T-helper 22 cell (primary cell): ENCODE results near the gene POTEB3.
"Not testable (repeated sequence)": the region's sequence is repeated elsewhere in the genome, so short reads cannot be mapped to it uniquely, and the experiment has no call there.

Experiments
- DNase-seq: peaks from one replicate; pipeline ENCODE4 v3.0.0-alpha.2; 2020; ENCODE audit warnings: low read depth

Gene POTEB3

DNA sequence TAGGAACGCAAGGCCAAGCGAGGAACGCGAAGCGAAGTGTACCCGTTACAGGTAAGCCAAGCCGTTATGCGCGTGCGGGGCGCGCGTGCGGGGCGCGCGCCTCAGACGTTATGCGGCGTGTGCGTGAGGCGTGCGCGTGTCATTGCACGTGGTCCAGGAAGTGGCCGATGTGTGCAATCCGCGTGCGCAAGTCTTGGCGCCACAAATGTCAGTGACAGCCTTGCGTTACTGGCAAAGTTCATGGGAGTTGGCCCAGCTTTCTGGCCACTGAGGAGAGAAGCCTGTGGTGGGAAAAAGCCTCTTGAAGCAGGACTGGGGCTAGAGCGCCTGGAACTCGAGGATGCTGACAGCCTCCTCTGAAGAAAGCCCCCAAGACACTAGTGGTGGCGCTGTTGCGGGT is at the start of gene POTEB3:
Gene POTEB3 (minus strand): TSS at position 101 of the 400 bp plus-strand sequence. CDS start 488 bp downstream, outside the sequence.
- DNase-seq = not testable (repeated sequence)

GRCh38 chr15:21453683-21454082 is 13.4 kb upstream of the POTEB3 start:
- DNase-seq = not testable (repeated sequence)

DNA sequence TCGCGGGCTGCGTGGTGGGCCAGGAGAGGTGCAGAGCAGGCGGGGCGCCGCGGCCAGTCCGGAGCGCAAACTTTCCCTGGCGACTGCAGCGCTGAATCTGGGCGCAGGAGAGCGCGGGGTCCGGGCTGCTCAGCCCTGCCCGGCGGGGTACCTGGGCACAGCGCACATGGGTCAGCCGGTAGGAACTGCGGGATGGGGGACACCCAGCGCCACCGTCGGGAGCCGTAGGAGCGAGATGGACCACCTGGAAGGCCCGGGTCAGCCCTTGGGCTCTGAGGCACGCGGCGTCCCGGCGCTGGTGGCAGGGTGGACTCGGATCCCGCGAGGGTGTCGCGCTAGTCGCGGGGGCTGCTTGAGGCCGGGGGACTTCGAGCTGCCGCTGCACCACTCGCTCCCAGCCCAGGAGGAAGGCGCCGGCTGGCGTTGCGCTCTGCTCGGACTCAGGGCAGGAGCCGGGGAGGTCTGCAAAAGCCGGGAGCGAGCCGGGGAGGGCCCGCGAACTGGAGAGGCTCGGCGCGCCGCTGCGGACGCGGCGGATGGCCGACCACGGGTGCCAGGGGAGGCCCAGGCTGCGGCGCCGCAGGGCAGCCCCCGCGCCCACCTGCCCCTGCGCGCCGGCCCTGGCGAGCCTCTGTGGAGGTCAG is 11.7 kb upstream of the POTEB3 start:
- not testable (repeated sequence) for DNase-seq

DNA sequence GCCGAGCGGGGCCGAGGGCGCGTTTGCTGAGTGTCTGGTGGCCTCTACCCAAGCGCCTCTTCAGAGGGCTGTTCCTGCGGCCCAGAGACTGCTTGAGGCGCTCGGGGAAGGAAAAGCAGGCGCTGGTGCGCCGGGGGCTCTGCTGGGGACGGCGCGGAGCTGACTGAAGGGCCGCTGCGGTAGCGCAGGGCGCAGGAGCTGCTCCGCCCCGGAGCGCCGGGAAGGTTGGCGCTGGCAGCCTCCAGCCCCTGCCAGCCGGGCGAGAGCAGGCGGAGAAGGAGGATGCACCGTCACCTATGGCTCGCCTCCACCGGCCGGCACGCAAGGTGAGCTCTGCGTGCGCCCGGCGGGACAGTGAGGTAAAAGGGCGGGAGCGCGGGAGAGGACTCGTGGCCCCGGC is 11.2 kb upstream of the POTEB3 start:
- DNase-seq = not testable (repeated sequence)

GRCh38 chr15:21407366-21407765 is 32.9 kb downstream of the POTEB3 start:
- not testable (repeated sequence) for DNase-seq

DNA sequence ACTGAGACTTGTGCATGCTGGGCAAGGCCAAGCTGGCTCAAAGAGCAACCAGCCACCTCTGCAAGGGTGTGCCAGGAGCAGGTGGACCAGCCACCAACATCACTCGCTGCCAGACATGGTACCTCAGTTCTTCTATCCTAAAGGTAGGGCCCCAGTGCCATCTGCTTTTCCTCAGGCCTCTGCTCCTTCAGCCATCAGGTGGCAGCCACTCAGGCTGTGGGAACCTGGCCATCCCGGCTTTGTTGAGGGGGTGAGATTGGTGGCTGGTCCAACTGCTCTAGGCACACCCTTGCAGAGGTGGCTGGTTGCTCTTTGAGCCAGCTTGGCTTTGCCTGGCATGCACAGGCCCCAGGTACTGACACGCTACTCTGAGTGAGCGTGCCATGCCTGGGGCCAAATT is 38.8 kb downstream of the POTEB3 start:
- DNase-seq = not testable (repeated sequence)

- not testable (repeated sequence) for DNase-seq
Measured at GRCh38 chr15:21399111-21399510, 41.2 kb downstream of the POTEB3 start.

- DNase-seq = not testable (repeated sequence)
Measured at GRCh38 chr15:21398511-21398910, 41.8 kb downstream of the POTEB3 start.

- not testable (repeated sequence) for DNase-seq
Measured at GRCh38 chr15:21397656-21398055, 42.6 kb downstream of the POTEB3 start.

DNA sequence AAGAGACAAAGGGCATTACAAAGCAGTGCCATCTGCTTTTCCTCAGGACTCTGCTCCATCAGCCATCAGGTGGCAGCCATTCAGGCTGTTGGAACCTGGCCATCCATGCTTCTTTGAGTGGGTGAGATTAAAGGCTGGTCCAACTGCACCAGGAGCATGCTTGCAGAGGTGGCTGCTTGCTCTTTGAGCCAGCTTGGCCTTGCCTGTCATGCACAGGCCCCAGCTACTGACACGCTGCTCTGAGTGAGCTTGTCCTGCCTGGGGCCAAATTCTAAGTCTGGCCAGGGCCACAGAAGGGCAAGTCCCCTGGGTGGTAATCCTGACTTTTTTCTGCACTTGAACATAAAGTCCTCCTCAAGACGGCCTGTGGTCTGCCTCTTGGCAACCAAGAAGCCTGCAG is 43.1 kb downstream of the POTEB3 start:
- DNase-seq = not testable (repeated sequence)

GRCh38 chr15:21385961-21386360 is 54.3 kb downstream of the POTEB3 start:
- not testable (repeated sequence) for DNase-seq

GRCh38 chr15:21383866-21384485 is 56.3 kb downstream of the POTEB3 start:
- DNase-seq = not testable (repeated sequence)

GRCh38 chr15:21373682-21374081 is 66.6 kb downstream of the POTEB3 start:
- DNase-seq = not testable (repeated sequence)

DNA sequence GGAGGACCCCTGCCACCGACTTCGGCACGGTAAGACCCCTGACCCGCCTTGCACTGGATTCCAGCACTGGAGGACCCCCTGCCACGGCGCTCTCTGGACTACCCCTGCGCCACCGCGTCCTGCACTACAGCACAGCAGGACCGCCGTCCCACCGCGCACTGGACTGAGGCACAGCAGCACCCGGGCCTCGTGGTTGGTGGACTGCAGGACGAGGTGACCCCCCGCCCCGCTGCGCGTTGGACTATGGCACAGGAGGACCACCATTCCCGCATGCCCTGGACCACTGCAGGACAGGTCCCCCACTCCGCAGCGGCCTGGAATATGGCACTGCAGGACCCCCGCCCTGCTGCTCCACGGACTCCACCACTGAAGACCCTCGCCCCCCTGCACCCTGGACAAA is 71.1 kb downstream of the POTEB3 start:
- not testable (repeated sequence) for DNase-seq

DNA sequence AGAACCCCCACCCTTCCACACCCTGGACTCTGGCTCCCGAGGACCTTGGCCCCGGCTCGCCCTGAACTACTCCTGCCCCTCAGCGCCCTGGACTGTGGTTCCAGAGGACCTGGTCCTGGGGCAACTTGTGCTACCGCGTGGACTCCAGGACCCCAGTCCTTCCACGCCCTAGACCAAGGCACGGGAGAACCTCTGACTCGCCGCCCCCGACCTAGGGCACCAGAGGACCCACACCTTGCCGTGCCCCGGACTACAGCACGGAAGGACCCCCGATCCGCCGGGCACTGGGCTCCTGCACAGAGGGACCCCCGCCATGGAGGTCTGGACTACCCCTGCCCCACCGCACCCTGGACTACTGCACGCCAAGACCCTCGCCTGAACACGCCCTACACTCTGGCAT is 71.7 kb downstream of the POTEB3 start:
- DNase-seq = not testable (repeated sequence)
